Pons (tissue), 1 donor: ENCODE results near the gene AGAP1.

Experiments used
- DNase-seq: peaks from one replicate; pipeline ENCODE4 v3.0.0-alpha.2; 2016; ENCODE audit warnings: low spot score

Gene AGAP1

GRCh38 chr2:235690082-235690808, 196.4 kb downstream of the AGAP1 start:
- DNase-seq: no peak

- DNase-seq: no peak
These were observed 197.1 kb downstream of the AGAP1 start for GRCh38 chr2:235690809-235691450.

GRCh38 chr2:235692076-235692475, 198.2 kb downstream of the AGAP1 start:
- DNase-seq: no peak

GRCh38 chr2:235692671-235693171, 198.9 kb downstream of the AGAP1 start:
- DNase-seq: no peak

- DNase-seq: no peak
These were observed 199.4 kb downstream of the AGAP1 start for GRCh38 chr2:235693279-235693678.

- DNase-seq: no peak
These were observed 201.1 kb downstream of the AGAP1 start for GRCh38 chr2:235694721-235695601.

GRCh38 chr2:235695602-235695895, 201.7 kb downstream of the AGAP1 start:
- no peak for DNase-seq

GRCh38 chr2:235697041-235697440, 203.2 kb downstream of the AGAP1 start:
- DNase-seq: no peak

- DNase-seq: no peak
These were observed 204.2 kb downstream of the AGAP1 start for GRCh38 chr2:235698028-235698427.

- no peak for DNase-seq
These were observed 204.6 kb downstream of the AGAP1 start for GRCh38 chr2:235698491-235698890.

GRCh38 chr2:235699576-235699975, 205.7 kb downstream of the AGAP1 start:
- DNase-seq: no peak

GRCh38 chr2:235701206-235701981, 207.6 kb downstream of the AGAP1 start:
- DNase-seq: no peak

- DNase-seq: no peak
These were observed 208.3 kb downstream of the AGAP1 start for GRCh38 chr2:235702186-235702585.

GRCh38 chr2:235703711-235704295, 210.0 kb downstream of the AGAP1 start:
- no peak for DNase-seq

- DNase-seq: no peak
These were observed 211.5 kb downstream of the AGAP1 start for GRCh38 chr2:235705296-235705695.

GRCh38 chr2:235706506-235706905, 212.7 kb downstream of the AGAP1 start:
- no peak for DNase-seq

- DNase-seq: no peak
These were observed 213.7 kb downstream of the AGAP1 start for GRCh38 chr2:235707411-235708096.

- DNase-seq: no peak
These were observed 215.4 kb downstream of the AGAP1 start for GRCh38 chr2:235709124-235709813.

- DNase-seq: peak; percentile 64
These were observed 216.4 kb downstream of the AGAP1 start for GRCh38 chr2:235709969-235710879.
